Retina (tissue), 1 donor: ENCODE data around the gene DAPK1.

ENCODE experiments used
- DNase-seq: peaks from one replicate; pipeline ENCODE4 v3.0.0-alpha.2; 2016

Gene DAPK1

GRCh38 chr9:87597710-87598443 is 100.2 kb downstream of the DAPK1 start:
- no peak for DNase-seq

- DNase-seq = no peak
Observed at GRCh38 chr9:87599901-87600610, 102.4 kb downstream of the DAPK1 start.

GRCh38 chr9:87601176-87601575 is 103.5 kb downstream of the DAPK1 start:
- DNase-seq = no peak

GRCh38 chr9:87601595-87601994 is 103.9 kb downstream of the DAPK1 start:
- no peak for DNase-seq

GRCh38 chr9:87602933-87603643 is 105.4 kb downstream of the DAPK1 start:
- no peak for DNase-seq

- no peak for DNase-seq
Observed at GRCh38 chr9:87603854-87604490, 106.3 kb downstream of the DAPK1 start.

- no peak for DNase-seq
Observed at GRCh38 chr9:87604886-87605588, 107.4 kb downstream of the DAPK1 start.

GRCh38 chr9:87605676-87606075 is 108.0 kb downstream of the DAPK1 start:
- no peak for DNase-seq

- DNase-seq = no peak
Observed at GRCh38 chr9:87606841-87607521, 109.3 kb downstream of the DAPK1 start.

- no peak for DNase-seq
Observed at GRCh38 chr9:87607859-87608258, 110.2 kb downstream of the DAPK1 start.

GRCh38 chr9:87609002-87609401 is 111.3 kb downstream of the DAPK1 start:
- no peak for DNase-seq

GRCh38 chr9:87609486-87609885 is 111.8 kb downstream of the DAPK1 start:
- DNase-seq = no peak

- DNase-seq = no peak
Observed at GRCh38 chr9:87610200-87611155, 112.8 kb downstream of the DAPK1 start.

- DNase-seq = no peak
Observed at GRCh38 chr9:87611776-87612175, 114.1 kb downstream of the DAPK1 start.

- DNase-seq = no peak
Observed at GRCh38 chr9:87612536-87612935, 114.9 kb downstream of the DAPK1 start.

- no peak for DNase-seq
Observed at GRCh38 chr9:87613265-87614111, 115.8 kb downstream of the DAPK1 start.

GRCh38 chr9:87614397-87614796 is 116.7 kb downstream of the DAPK1 start:
- DNase-seq = no peak

GRCh38 chr9:87615136-87615535 is 117.5 kb downstream of the DAPK1 start:
- DNase-seq = no peak

- DNase-seq = no peak
Observed at GRCh38 chr9:87615547-87616148, 118.0 kb downstream of the DAPK1 start.
